HuH-7 (cell line): ENCODE data around the gene BAZ2B.
"Not testable (repeated sequence)": the region's sequence is repeated elsewhere in the genome, so short reads cannot be mapped to it uniquely, and the experiment has no call there.

ENCODE experiments used
- DNase-seq: peaks from one replicate; pipeline ENCODE4 v3.0.0; 2011; ENCODE audit warnings: low spot score

Gene BAZ2B

GRCh38 chr2:159410276-159410675 is 206.1 kb downstream of the BAZ2B start:
- no peak for DNase-seq

- DNase-seq: no peak
These were observed 207.1 kb downstream of the BAZ2B start for GRCh38 chr2:159409116-159409800.

GRCh38 chr2:159402790-159403189 is 213.6 kb downstream of the BAZ2B start:
- DNase-seq: no peak

- DNase-seq: not testable (repeated sequence)
These were observed 214.2 kb downstream of the BAZ2B start for GRCh38 chr2:159402160-159402559.

GRCh38 chr2:159399716-159400415 is 216.5 kb downstream of the BAZ2B start:
- DNase-seq: no peak

GRCh38 chr2:159396799-159397198 is 219.5 kb downstream of the BAZ2B start:
- DNase-seq: no peak

- no peak for DNase-seq
These were observed 233.8 kb downstream of the BAZ2B start for GRCh38 chr2:159382447-159383028.

- peak; percentile 12 for DNase-seq
These were observed 234.8 kb downstream of the BAZ2B start for GRCh38 chr2:159381574-159381973.

GRCh38 chr2:159380685-159381239 is 235.6 kb downstream of the BAZ2B start:
- no peak for DNase-seq

- DNase-seq: no peak
These were observed 237.2 kb downstream of the BAZ2B start for GRCh38 chr2:159379181-159379580.

GRCh38 chr2:159375241-159375640 is 241.1 kb downstream of the BAZ2B start:
- no peak for DNase-seq

- DNase-seq: no peak
These were observed 244.8 kb downstream of the BAZ2B start for GRCh38 chr2:159371506-159371905.

GRCh38 chr2:159366538-159366937 is 249.8 kb downstream of the BAZ2B start:
- DNase-seq: no peak

GRCh38 chr2:159362816-159363251 is 253.5 kb downstream of the BAZ2B start:
- peak; percentile 20 for DNase-seq

GRCh38 chr2:159362094-159362493 is 254.3 kb downstream of the BAZ2B start:
- DNase-seq: no peak

- DNase-seq: not testable (repeated sequence)
These were observed 254.7 kb downstream of the BAZ2B start for GRCh38 chr2:159361603-159362002.

- DNase-seq: no peak
These were observed 260.2 kb downstream of the BAZ2B start for GRCh38 chr2:159356053-159356554.

- no peak for DNase-seq
These were observed 264.4 kb downstream of the BAZ2B start for GRCh38 chr2:159351977-159352376.

- DNase-seq: no peak
These were observed 266.6 kb downstream of the BAZ2B start for GRCh38 chr2:159349674-159350299.

- DNase-seq: peak; percentile 17
These were observed 289.6 kb downstream of the BAZ2B start for GRCh38 chr2:159326569-159327255.

GRCh38 chr2:159322419-159322818 is 293.9 kb downstream of the BAZ2B start:
- DNase-seq: peak; percentile 12
